AML-193 (cell line): ENCODE data around the gene MEA1.
"Not testable (repeated sequence)": the region's sequence is repeated elsewhere in the genome, so short reads cannot be mapped to it uniquely, and the experiment has no call there.

Experiments used
- DNase-seq, 2 experiments: peaks; one replicate each; lab custom pipeline; 2025; lab: John Stamatoyannopoulos, UW

Gene MEA1

GRCh38 chr6:43009124-43009523 lies 4.6 kb downstream of the MEA1 start:
- DNase-seq = peak; percentile 57 to 74

- no peak for DNase-seq
Observed at GRCh38 chr6:43007126-43007525, 6.6 kb downstream of the MEA1 start.

GRCh38 chr6:43006251-43006650 lies 7.5 kb downstream of the MEA1 start:
- no peak for DNase-seq

GRCh38 chr6:43005844-43006243 lies 7.9 kb downstream of the MEA1 start:
- no peak for DNase-seq

- DNase-seq = no peak
Observed at GRCh38 chr6:43001843-43002242, 11.9 kb downstream of the MEA1 start.

- DNase-seq = not testable (repeated sequence)
Observed at GRCh38 chr6:42998205-42998604, 15.5 kb downstream of the MEA1 start.

GRCh38 chr6:42996513-42996912 lies 17.2 kb downstream of the MEA1 start:
- no peak for DNase-seq

- DNase-seq = no peak
Observed at GRCh38 chr6:42993445-42993844, 20.3 kb downstream of the MEA1 start.

- DNase-seq = no peak
Observed at GRCh38 chr6:42989923-42990322, 23.8 kb downstream of the MEA1 start.

- DNase-seq = no peak
Observed at GRCh38 chr6:42988486-42989020, 25.2 kb downstream of the MEA1 start.

- no peak for DNase-seq
Observed at GRCh38 chr6:42987533-42988451, 26.0 kb downstream of the MEA1 start.

- DNase-seq = no peak
Observed at GRCh38 chr6:42984924-42985475, 28.7 kb downstream of the MEA1 start.

GRCh38 chr6:42984001-42984923 lies 29.5 kb downstream of the MEA1 start, which contains the start of gene PPP2R5D:
Gene PPP2R5D, plus strand, starts transcription at chr6:42984570. Its CDS starts 108 bp downstream, at chr6:42984678.
- DNase-seq = peak; percentile 100

GRCh38 chr6:42981836-42982235 lies 31.9 kb downstream of the MEA1 start:
- no peak for DNase-seq

- DNase-seq = peak; percentile 55 to 67
Observed at GRCh38 chr6:42979523-42980177, 34.1 kb downstream of the MEA1 start.

- DNase-seq = peak; percentile 91 to 95
Observed at GRCh38 chr6:42978839-42979522, 34.8 kb downstream of the MEA1 start, which contains the start of gene PEX6. Gene PEX6, minus strand, starts transcription at chr6:42979181. Its CDS starts 31 bp downstream, at chr6:42979150.

GRCh38 chr6:42978487-42978838 lies 35.3 kb downstream of the MEA1 start:
- no peak for DNase-seq

GRCh38 chr6:42974919-42975505 lies 38.7 kb downstream of the MEA1 start:
- DNase-seq = no peak

GRCh38 chr6:42973926-42974325 lies 39.8 kb downstream of the MEA1 start:
- no peak for DNase-seq

GRCh38 chr6:42971746-42972327 lies 41.9 kb downstream of the MEA1 start:
- no peak for DNase-seq
